ENCODE data around the gene ZNF91. TPM values are rescaled to one million over a fixed set of nuclear protein-coding genes. Genes with fewer than 3 reads are reported as not detected.
"Not testable (repeated sequence)": the region's sequence is repeated elsewhere in the genome, so short reads cannot be mapped to it uniquely, and the experiment has no call there.

Gene ZNF91
- polyA plus RNA-seq = 57.6 TPM
- long read RNA-seq, donor 1, full-length matches to known transcripts = 16 of 16 reads
- long read RNA-seq, donor 1, partial matches to known transcripts = 0 of 16 reads
- long read RNA-seq, donor 1, other reads (novel, unspliced or antisense) = 0 of 16 reads
- long read RNA-seq, donor 2, full-length matches to known transcripts = 64 of 64 reads
- long read RNA-seq, donor 2, partial matches to known transcripts = 0 of 64 reads
- long read RNA-seq, donor 2, other reads (novel, unspliced or antisense) = 0 of 64 reads
- long read RNA-seq, donor 3 = 0 reads
- long read RNA-seq, donor 4, full-length matches to known transcripts = 8 of 8 reads
- long read RNA-seq, donor 4, partial matches to known transcripts = 0 of 8 reads
- long read RNA-seq, donor 4, other reads (novel, unspliced or antisense) = 0 of 8 reads
- long read RNA-seq, donor 5, full-length matches to known transcripts = 18 of 18 reads
- long read RNA-seq, donor 5, partial matches to known transcripts = 0 of 18 reads
- long read RNA-seq, donor 5, other reads (novel, unspliced or antisense) = 0 of 18 reads
- long read RNA-seq, donor 6, full-length matches to known transcripts = 55 of 61 reads
- long read RNA-seq, donor 6, partial matches to known transcripts = 0 of 61 reads
- long read RNA-seq, donor 6, other reads (novel, unspliced or antisense) = 6 of 61 reads
- long read RNA-seq, donor 7, full-length matches to known transcripts = 17 of 17 reads
- long read RNA-seq, donor 7, partial matches to known transcripts = 0 of 17 reads
- long read RNA-seq, donor 7, other reads (novel, unspliced or antisense) = 0 of 17 reads
- long read RNA-seq, donor 8, full-length matches to known transcripts = 49 of 49 reads
- long read RNA-seq, donor 8, partial matches to known transcripts = 0 of 49 reads
- long read RNA-seq, donor 8, other reads (novel, unspliced or antisense) = 0 of 49 reads
- long read RNA-seq, donor 9, full-length matches to known transcripts = 28 of 28 reads
- long read RNA-seq, donor 9, partial matches to known transcripts = 0 of 28 reads
- long read RNA-seq, donor 9, other reads (novel, unspliced or antisense) = 0 of 28 reads
- long read RNA-seq, donor 10, full-length matches to known transcripts = 49 of 49 reads
- long read RNA-seq, donor 10, partial matches to known transcripts = 0 of 49 reads
- long read RNA-seq, donor 10, other reads (novel, unspliced or antisense) = 0 of 49 reads
- long read RNA-seq, donor 11, full-length matches to known transcripts = 23 of 23 reads
- long read RNA-seq, donor 11, partial matches to known transcripts = 0 of 23 reads
- long read RNA-seq, donor 11, other reads (novel, unspliced or antisense) = 0 of 23 reads

- peaks cover 3% of the 10 kb centered on the region for H3K36me3 ChIP-seq (ENCODE audit: control insufficient read depth, insufficient read depth, low read length)
- peak within 1 kb of the TSS; percentile 92 for H3K4me3 ChIP-seq (ENCODE audit: low read length)
- peaks cover 18% of the 10 kb centered on the region for H3K4me1 ChIP-seq (ENCODE audit: control insufficient read depth, insufficient read depth, low read length)
- no CpG with 5 or more reads among the region's 32 CpGs for WGBS (ENCODE audit: insufficient coverage, low lambda C conversion rate)
- peak; percentile 96 to 98 for DNase-seq
- no peaks in the 10 kb centered on the region for H3K27me3 ChIP-seq (ENCODE audit: control insufficient read depth, insufficient read depth, low read length)
- peak within 1 kb of the TSS; percentile 97 for H3K27ac ChIP-seq (ENCODE audit: low read length)
- H3K9me3 ChIP-seq (ENCODE audit: control insufficient read depth, low read depth, low read length) = no peaks in the 10 kb centered on the region
Observed at GRCh38 chr19:23395041-23395721, at the start of gene ZNF91. Gene ZNF91 (minus strand): TSS chr19:23395471. CDS start chr19:23395354, 117 bp downstream.

GRCh38 chr19:23440791-23441190, 45.5 kb upstream of the ZNF91 start:
- Histone ChIP-seq H3K4me3 (ENCODE audit: low read length) (no peak overlapping the region), H3K27me3 (ENCODE audit: control insufficient read depth, insufficient read depth, low read length) (no peaks in the 10 kb centered on the region), H3K27ac (ENCODE audit: low read length) (no peak overlapping the region), H3K36me3 (ENCODE audit: control insufficient read depth, insufficient read depth, low read length) (no peaks in the 10 kb centered on the region), H3K4me1 (ENCODE audit: control insufficient read depth, insufficient read depth, low read length) (no peaks in the 10 kb centered on the region), H3K9me3 (ENCODE audit: control insufficient read depth, low read depth, low read length) (peaks cover 5% of the 10 kb centered on the region)
- WGBS (ENCODE audit: insufficient coverage, low lambda C conversion rate) = 95% methylated on average over 4 of the region's 9 CpGs
- DNase-seq = no peak

DNA sequence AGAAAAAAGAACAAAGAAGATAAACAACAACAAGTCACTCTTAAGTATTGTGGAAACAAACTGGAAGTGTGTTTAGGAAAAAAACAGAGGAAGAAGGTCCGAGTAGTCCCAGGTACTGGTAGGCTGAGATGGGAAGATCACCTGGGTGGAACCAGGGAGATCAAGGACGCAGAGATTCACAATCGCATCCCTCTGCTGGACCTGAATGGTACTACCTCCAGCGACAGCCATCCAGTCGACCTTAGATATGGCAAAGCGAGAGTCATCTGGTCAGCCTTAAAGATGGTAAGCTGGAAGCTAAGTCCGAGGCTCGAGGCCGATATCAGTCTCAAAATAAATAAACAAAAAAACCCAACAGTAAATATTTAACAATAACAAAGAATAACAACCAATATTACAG, 44.9 kb upstream of the ZNF91 start:
- H3K27ac ChIP-seq (ENCODE audit: low read length) = no peak overlapping the region
- H3K9me3 ChIP-seq (ENCODE audit: control insufficient read depth, low read depth, low read length) = peaks cover 5% of the 10 kb centered on the region
- DNase-seq = no peak
- no peaks in the 10 kb centered on the region for H3K27me3 ChIP-seq (ENCODE audit: control insufficient read depth, insufficient read depth, low read length)
- no peaks in the 10 kb centered on the region for H3K36me3 ChIP-seq (ENCODE audit: control insufficient read depth, insufficient read depth, low read length)
- WGBS (ENCODE audit: insufficient coverage, low lambda C conversion rate) = 90% methylated on average over 2 of the region's 9 CpGs
- no peaks in the 10 kb centered on the region for H3K4me1 ChIP-seq (ENCODE audit: control insufficient read depth, insufficient read depth, low read length)
- H3K4me3 ChIP-seq (ENCODE audit: low read length) = no peak overlapping the region

DNA sequence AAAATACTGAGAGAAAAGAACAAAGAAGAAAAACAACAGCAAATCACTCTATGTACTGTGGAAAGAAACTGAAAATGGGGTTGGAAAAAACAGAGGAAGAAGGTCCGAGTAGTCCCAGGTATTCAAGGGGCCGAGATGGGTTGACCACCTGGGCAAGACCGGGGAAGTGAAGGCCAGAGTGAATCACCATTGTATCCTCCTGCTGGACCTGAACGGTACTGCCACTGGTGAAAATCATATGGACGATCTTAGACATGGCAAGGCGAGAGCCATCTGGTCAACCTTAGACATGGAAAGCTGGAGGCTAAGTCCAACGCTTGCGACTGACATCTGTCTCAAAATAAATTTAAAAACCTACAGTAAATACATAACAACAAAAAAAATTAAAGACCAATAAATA, 44.4 kb upstream of the ZNF91 start:
- Histone ChIP-seq H3K4me1 (ENCODE audit: control insufficient read depth, insufficient read depth, low read length) (no peaks in the 10 kb centered on the region), H3K27ac (ENCODE audit: low read length) (no peak overlapping the region), H3K36me3 (ENCODE audit: control insufficient read depth, insufficient read depth, low read length) (no peaks in the 10 kb centered on the region), H3K9me3 (ENCODE audit: control insufficient read depth, low read depth, low read length) (peaks cover 5% of the 10 kb centered on the region), H3K4me3 (ENCODE audit: low read length) (no peak overlapping the region), H3K27me3 (ENCODE audit: control insufficient read depth, insufficient read depth, low read length) (no peaks in the 10 kb centered on the region)
- 100% methylated on average over 1 of the region's 8 CpGs for WGBS (ENCODE audit: insufficient coverage, low lambda C conversion rate)
- no peak for DNase-seq

DNA sequence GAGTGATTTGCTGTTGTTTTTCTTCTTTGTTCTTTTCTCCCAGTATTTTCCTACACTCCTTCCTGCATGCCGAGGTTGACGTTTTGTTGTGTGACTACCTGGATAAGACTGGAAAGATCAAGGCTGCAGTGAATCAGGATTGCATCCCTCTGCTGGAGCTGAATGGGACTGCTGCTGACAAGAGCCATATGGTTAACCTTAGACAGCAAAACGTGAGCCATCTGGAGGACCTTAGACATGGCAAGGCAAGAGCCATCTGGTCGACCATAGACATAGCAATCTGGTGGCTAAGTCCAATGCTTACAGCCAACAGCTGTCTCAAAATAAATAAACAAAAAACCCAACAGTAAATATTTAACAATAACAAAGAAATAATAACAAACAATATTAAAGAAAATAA, 42.6 kb upstream of the ZNF91 start:
- H3K36me3 ChIP-seq (ENCODE audit: control insufficient read depth, insufficient read depth, low read length) = no peaks in the 10 kb centered on the region
- H3K4me1 ChIP-seq (ENCODE audit: control insufficient read depth, insufficient read depth, low read length) = no peaks in the 10 kb centered on the region
- peaks cover 5% of the 10 kb centered on the region for H3K9me3 ChIP-seq (ENCODE audit: control insufficient read depth, low read depth, low read length)
- WGBS (ENCODE audit: insufficient coverage, low lambda C conversion rate) = 57% methylated on average over 1 of the region's 4 CpGs
- no peaks in the 10 kb centered on the region for H3K27me3 ChIP-seq (ENCODE audit: control insufficient read depth, insufficient read depth, low read length)
- no peak for DNase-seq
- H3K4me3 ChIP-seq (ENCODE audit: low read length) = no peak overlapping the region
- no peak overlapping the region for H3K27ac ChIP-seq (ENCODE audit: low read length)

DNA sequence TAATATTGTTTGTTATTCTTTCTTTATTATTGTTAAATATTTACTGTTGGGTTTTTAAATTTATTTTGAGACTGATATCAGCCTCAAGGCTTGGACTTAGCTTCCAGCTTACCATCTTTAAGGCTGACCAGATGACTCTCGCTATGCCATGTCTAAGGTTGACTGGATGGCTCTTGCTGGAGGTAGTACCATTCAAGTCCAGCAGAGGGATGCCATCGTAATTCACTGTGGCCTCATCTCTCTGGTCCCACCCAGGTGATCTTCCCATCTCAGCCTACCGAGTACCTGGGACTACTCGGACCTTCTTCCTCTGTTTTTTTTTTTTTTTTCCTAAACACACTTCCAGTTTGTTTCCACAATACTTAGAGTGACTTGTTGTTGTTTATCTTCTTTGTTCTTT, 41.7 kb upstream of the ZNF91 start:
- Histone ChIP-seq H3K4me3 (ENCODE audit: low read length) (no peak overlapping the region), H3K27ac (ENCODE audit: low read length) (no peak overlapping the region), H3K36me3 (ENCODE audit: control insufficient read depth, insufficient read depth, low read length) (no peaks in the 10 kb centered on the region), H3K9me3 (ENCODE audit: control insufficient read depth, low read depth, low read length) (peaks cover 5% of the 10 kb centered on the region), H3K4me1 (ENCODE audit: control insufficient read depth, insufficient read depth, low read length) (no peaks in the 10 kb centered on the region), H3K27me3 (ENCODE audit: control insufficient read depth, insufficient read depth, low read length) (no peaks in the 10 kb centered on the region)
- 100% methylated on average over 1 of the region's 4 CpGs for WGBS (ENCODE audit: insufficient coverage, low lambda C conversion rate)
- DNase-seq = no peak

DNA sequence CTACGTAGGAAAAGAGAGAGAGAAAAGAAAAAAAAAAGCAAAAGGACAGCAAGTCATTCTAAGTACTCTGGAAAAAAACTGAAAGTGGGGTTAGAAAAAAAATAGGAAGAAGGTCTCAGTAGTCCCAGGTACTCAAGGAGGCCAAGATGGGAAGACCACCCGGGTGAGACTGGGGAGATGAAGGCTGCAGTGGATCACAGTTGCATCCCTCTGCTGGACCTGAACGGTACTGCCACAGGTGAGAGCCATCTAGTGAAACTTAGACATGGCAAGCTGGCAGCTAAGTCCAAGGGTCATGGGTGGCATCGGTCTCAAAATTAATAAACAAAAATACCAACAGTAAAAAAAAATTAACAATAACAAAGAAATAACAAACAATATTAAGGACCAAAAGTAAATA, 41.0 kb upstream of the ZNF91 start:
- Histone ChIP-seq H3K4me1 (ENCODE audit: control insufficient read depth, insufficient read depth, low read length) (no peaks in the 10 kb centered on the region), H3K27me3 (ENCODE audit: control insufficient read depth, insufficient read depth, low read length) (no peaks in the 10 kb centered on the region), H3K36me3 (ENCODE audit: control insufficient read depth, insufficient read depth, low read length) (no peaks in the 10 kb centered on the region), H3K27ac (ENCODE audit: low read length) (no peak overlapping the region), H3K9me3 (ENCODE audit: control insufficient read depth, low read depth, low read length) (peaks cover 5% of the 10 kb centered on the region), H3K4me3 (ENCODE audit: low read length) (no peak overlapping the region)
- WGBS (ENCODE audit: insufficient coverage, low lambda C conversion rate) = 80% methylated on average over 1 of the region's 4 CpGs
- DNase-seq = no peak

DNA sequence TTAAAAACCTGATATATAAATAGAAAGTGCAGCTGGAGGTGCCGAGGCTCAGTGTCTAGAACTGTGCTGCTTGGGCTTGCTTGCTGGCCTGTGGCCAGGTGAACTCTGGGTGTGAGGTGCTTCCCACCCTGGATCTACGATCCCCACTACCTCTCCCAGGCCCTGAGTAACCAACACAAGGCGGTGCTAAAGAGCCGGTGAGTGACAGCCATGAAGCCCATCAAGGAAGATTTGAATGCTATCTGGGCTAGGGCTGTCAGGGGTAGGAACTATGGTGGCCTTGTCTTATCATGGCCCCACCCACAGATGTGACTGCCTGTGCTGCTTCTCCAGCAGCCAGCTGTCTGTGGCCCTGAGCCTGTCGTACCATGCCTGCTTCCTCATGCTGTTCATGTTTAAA, 25.6 kb upstream of the ZNF91 start:
- no peak overlapping the region for H3K27ac ChIP-seq (ENCODE audit: low read length)
- no CpG with 5 or more reads among the region's 5 CpGs for WGBS (ENCODE audit: insufficient coverage, low lambda C conversion rate)

GRCh38 chr19:23419261-23419660, 24.0 kb upstream of the ZNF91 start:
- no CpG with 5 or more reads among the region's 38 CpGs for WGBS (ENCODE audit: insufficient coverage, low lambda C conversion rate)
- not testable (repeated sequence) for H3K27me3 ChIP-seq (ENCODE audit: control insufficient read depth, insufficient read depth, low read length); H3K27ac ChIP-seq (ENCODE audit: low read length); DNase-seq; H3K4me3 ChIP-seq (ENCODE audit: low read length); H3K4me1 ChIP-seq (ENCODE audit: control insufficient read depth, insufficient read depth, low read length); H3K36me3 ChIP-seq (ENCODE audit: control insufficient read depth, insufficient read depth, low read length); H3K9me3 ChIP-seq (ENCODE audit: control insufficient read depth, low read depth, low read length)

More for the DNA sequence above, 25.6 kb upstream of the ZNF91 start:
- Histone ChIP-seq H3K27me3 (ENCODE audit: control insufficient read depth, insufficient read depth, low read length) (no peaks in the 10 kb centered on the region), H3K4me1 (ENCODE audit: control insufficient read depth, insufficient read depth, low read length) (no peaks in the 10 kb centered on the region), H3K9me3 (ENCODE audit: control insufficient read depth, low read depth, low read length) (peaks cover 7% of the 10 kb centered on the region), H3K36me3 (ENCODE audit: control insufficient read depth, insufficient read depth, low read length) (no peaks in the 10 kb centered on the region), H3K4me3 (ENCODE audit: low read length) (no peak overlapping the region)
- DNase-seq = peak; percentile 15 to 22

All from large intestine (tissue), 12 donors.